Esophagus squamous epithelium (tissue), 5 donors: ENCODE data around the gene WASHC2A. TPM values are rescaled to one million over a fixed set of nuclear protein-coding genes. Genes with fewer than 3 reads are reported as not detected.
"Not testable (repeated sequence)": the region's sequence is repeated elsewhere in the genome, so short reads cannot be mapped to it uniquely, and the experiment has no call there.

Experiments used
- DNase-seq: peaks from one replicate; lab custom pipeline; 2025; lab: John Stamatoyannopoulos, UW
- H3K27ac ChIP-seq, 4 donors: fragments of 200-600 bp; sonication (generic); one replicate each; pipeline ENCODE4 v1.5.1; 2016 to 2019; ENCODE audit warnings: mild to moderate bottlenecking in 1 of 4
- H3K27me3 ChIP-seq, 4 donors: fragments of 200-600 bp; sonication (generic); 1 replicate in 3 of 4; 2 replicates in 1 of 4; pipeline versions ENCODE4 v1.5.1 to v1.6.0; 2017 to 2021; ENCODE audit warnings: antibody characterized with exemption in 1 of 4
- H3K36me3 ChIP-seq, 3 donors: fragments of 200-600 bp; sonication (generic); one replicate each; pipeline ENCODE4 v1.5.1; 2016 to 2019
- H3K4me1 ChIP-seq, 3 donors: fragments of 200-600 bp; sonication (generic); one replicate each; pipeline ENCODE4 v1.5.1; 2017 to 2019
- H3K4me3 ChIP-seq, 4 donors: fragments of 200-600 bp; sonication (generic); 1 replicate in 3 of 4; 2 replicates in 1 of 4; pipeline ENCODE4 v1.5.1; 2016 to 2019; ENCODE audit warnings: mild to moderate bottlenecking in 2 of 4, moderate library complexity in 1 of 4
- H3K9me3 ChIP-seq, 3 donors: fragments of 200-600 bp; sonication (generic); one replicate each; pipeline ENCODE4 v1.5.1; 2016 to 2019
- POLR2A ChIP-seq, 4 donors: fragments of 450-650 bp; IDR thresholded peaks; one replicate each; pipeline ENCODE4 v1.6.1; 2017; ENCODE audit warnings: antibody characterized with exemption in 4 of 4, mild to moderate bottlenecking in 4 of 4, moderate library complexity in 3 of 4
- WGBS, 2 donors: methylation state at CpG; one replicate each; pipeline ENCODE4 v1.1.5; 2018; 5-methylcytosine and 5-hydroxymethylcytosine counted together
- intact Hi-C: fragments of 100-400 bp; cut with DNase I; formaldehyde crosslinking; loops from one replicate; pipeline ENCODE4 v1.15.0; 2022
- total RNA-seq, 4 donors: library from RNA; depleted of rRNA; stranded (reverse); fragments of >200 nt; gene quantifications; one replicate each; pipeline ENCODE4 v1.1.0, GENCODE V29; 2016
- TF ChIP-seq, protein P1 (sequence below), 6 experiments: fragments of 450-650 bp in 4 of 6; fragments of 200-600 bp in 2 of 6; sonication (generic) in 2 of 6; IDR thresholded peaks; one replicate each; pipeline ENCODE4 v1.5.1; 2016 to 2019; ENCODE audit warnings: antibody characterized with exemption in 6 of 6, mild to moderate bottlenecking in 4 of 6, moderate library complexity in 4 of 6
- donor health status: DM: yes; HTN: yes; CAD: no.

Gene WASHC2A
- total RNA-seq: 10 to 100 TPM; 19.7 to 30.9 (median 24.4) TPM

- intact Hi-C loops, H3K36me3 ChIP-seq, H3K27me3 ChIP-seq, H3K9me3 ChIP-seq: not testable (repeated sequence)
- H3K4me3 ChIP-seq: peak within 1 kb of the TSS; percentile 55 to 92 (median 83)
- peaks cover 0 to 20% (median 3%) of the 10 kb centered on the region in 3 donors for H3K4me1 ChIP-seq
- peak within 1 kb of the TSS; percentile 75 to 91 (median 84) for H3K27ac ChIP-seq
- no CpG with 5 or more reads among the region's 73 CpGs for WGBS, 2 donors
- TF ChIP-seq POLR2A (IDR thresholded peaks at IDR 0.05): peak in 2 of 4 donors; percentile 52 to 64
- peak; percentile 59 for DNase-seq
These were observed at the start of gene WASHC2A for GRCh38 chr10:50067546-50068351. TSS of gene WASHC2A (plus strand) at chr10:50067954. CDS start at chr10:50068006, 52 bp downstream.

- H3K4me1 ChIP-seq: peaks cover 0 to 13% (median 0%) of the 10 kb centered on the region in 3 donors
- H3K27ac ChIP-seq, DNase-seq, H3K27me3 ChIP-seq, intact Hi-C loops, H3K36me3 ChIP-seq, H3K9me3 ChIP-seq, H3K4me3 ChIP-seq: not testable (repeated sequence)
- WGBS, 2 donors: 86% methylated on average over 1 of the region's 3 CpGs; no CpG with 5 or more reads in 1 of the 2 donors
These were observed 48.5 kb upstream of the WASHC2A start for GRCh38 chr10:50019279-50019678.

GRCh38 chr10:50020451-50021024 lies 47.2 kb upstream of the WASHC2A start:
- 100% methylated on average over 3 of the region's 13 CpGs; no CpG with 5 or more reads in 1 of the 2 donors for WGBS, 2 donors
- DNase-seq, H3K36me3 ChIP-seq, H3K4me3 ChIP-seq, intact Hi-C loops, H3K27ac ChIP-seq, H3K9me3 ChIP-seq: not testable (repeated sequence)
- Histone ChIP-seq H3K4me1 (peaks cover 0 to 13% (median 0%) of the 10 kb centered on the region in 3 donors), H3K27me3 (peaks cover 0 to 15% (median 0%) of the 10 kb centered on the region in 4 donors)

DNA sequence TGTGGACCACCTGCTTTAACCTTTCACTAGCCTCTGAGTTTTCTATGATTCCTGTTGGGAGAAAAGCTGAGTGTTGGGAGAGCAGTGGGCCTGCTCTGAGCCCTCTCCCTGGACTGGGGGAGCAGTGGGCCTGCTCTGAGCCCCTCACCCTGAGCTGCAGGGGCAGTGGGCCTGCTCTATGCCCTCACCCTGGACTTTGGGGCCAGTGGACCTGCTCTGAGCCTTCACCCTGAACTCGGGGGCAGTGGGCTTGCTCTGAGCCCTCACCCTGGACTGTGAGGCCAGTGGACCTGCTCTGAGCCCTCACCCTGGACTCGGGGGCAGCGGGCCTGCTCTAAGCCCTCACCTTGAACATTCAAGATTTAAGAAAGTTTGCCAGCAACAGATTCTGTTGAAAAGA lies 46.1 kb upstream of the WASHC2A start:
- Histone ChIP-seq H3K36me3 (no peaks in the 10 kb centered on the region), H3K9me3 (no peaks in the 10 kb centered on the region), H3K27me3 (peaks cover 0 to 26% (median 0%) of the 10 kb centered on the region in 4 donors), H3K27ac (no peak overlapping the region), H3K4me3 (no peak overlapping the region), H3K4me1 (peaks cover 0 to 13% (median 0%) of the 10 kb centered on the region in 3 donors)
- intact Hi-C loops: no loop called here
- no peak for DNase-seq
- WGBS, 2 donors: no CpG with 5 or more reads among the region's 3 CpGs
- no peak for TF ChIP-seq POLR2A (IDR thresholded peaks at IDR 0.05)
- TF ChIP-seq, protein P1, sequence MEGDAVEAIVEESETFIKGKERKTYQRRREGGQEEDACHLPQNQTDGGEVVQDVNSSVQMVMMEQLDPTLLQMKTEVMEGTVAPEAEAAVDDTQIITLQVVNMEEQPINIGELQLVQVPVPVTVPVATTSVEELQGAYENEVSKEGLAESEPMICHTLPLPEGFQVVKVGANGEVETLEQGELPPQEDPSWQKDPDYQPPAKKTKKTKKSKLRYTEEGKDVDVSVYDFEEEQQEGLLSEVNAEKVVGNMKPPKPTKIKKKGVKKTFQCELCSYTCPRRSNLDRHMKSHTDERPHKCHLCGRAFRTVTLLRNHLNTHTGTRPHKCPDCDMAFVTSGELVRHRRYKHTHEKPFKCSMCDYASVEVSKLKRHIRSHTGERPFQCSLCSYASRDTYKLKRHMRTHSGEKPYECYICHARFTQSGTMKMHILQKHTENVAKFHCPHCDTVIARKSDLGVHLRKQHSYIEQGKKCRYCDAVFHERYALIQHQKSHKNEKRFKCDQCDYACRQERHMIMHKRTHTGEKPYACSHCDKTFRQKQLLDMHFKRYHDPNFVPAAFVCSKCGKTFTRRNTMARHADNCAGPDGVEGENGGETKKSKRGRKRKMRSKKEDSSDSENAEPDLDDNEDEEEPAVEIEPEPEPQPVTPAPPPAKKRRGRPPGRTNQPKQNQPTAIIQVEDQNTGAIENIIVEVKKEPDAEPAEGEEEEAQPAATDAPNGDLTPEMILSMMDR (IDR thresholded peaks at IDR 0.05): no peak

GRCh38 chr10:50024716-50025383 lies 42.9 kb upstream of the WASHC2A start:
- H3K27ac ChIP-seq, H3K4me3 ChIP-seq, intact Hi-C loops, DNase-seq, H3K4me1 ChIP-seq, H3K36me3 ChIP-seq, H3K9me3 ChIP-seq: not testable (repeated sequence)
- 0% methylated on average over 1 of the region's 37 CpGs for WGBS, 2 donors
- H3K27me3 ChIP-seq: peaks cover 0 to 31% (median 0%) of the 10 kb centered on the region in 4 donors

DNA sequence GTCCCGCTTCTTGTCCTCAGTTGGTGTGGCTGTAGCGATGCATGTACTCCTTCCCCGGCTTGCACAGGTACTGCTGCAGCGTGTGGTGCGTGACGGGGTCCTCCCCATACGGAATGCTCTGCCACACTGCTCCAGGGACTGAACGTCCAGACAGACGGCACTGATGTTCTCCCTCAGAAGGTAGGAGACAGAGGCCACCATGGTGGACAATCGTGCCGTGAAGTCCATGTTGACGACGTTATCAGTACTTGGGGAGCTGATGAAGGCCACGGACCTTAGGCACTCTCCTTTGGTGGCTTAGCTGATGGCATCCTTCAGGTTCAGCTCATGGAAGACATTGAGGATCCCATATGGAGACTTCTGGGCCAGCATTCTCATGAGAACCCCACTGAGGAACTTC lies 42.1 kb upstream of the WASHC2A start:
- Histone ChIP-seq H3K4me1 (no peaks in the 10 kb centered on the region), H3K9me3 (no peaks in the 10 kb centered on the region), H3K27ac (no peak overlapping the region), H3K27me3 (peaks cover 0 to 31% (median 0%) of the 10 kb centered on the region in 4 donors), H3K4me3 (no peak overlapping the region), H3K36me3 (no peaks in the 10 kb centered on the region)
- TF ChIP-seq POLR2A (IDR thresholded peaks at IDR 0.05): no peak
- TF ChIP-seq, protein P1 (IDR thresholded peaks at IDR 0.05): no peak
- no peak for DNase-seq
- intact Hi-C loops: no loop called here
- 92 to 94% methylated on average over 3 to 5 of the region's 14 CpGs for WGBS, 2 donors
